ENCODE measurements around the gene AGAP3.

- no peak for TF ChIP-seq EZH2 (IDR thresholded peaks at IDR 0.05; ENCODE audit: insufficient read depth, poor library complexity, severe bottlenecking)
- no peak for TF ChIP-seq EZH2phosphoT487 (IDR thresholded peaks at IDR 0.05; ENCODE audit: insufficient read depth, low read depth)
Observed at GRCh38 chr7:151133986-151134742, 47.9 kb downstream of the AGAP3 start.

Measured in GM23248 (cell line).